Measurements from ENCODE around the gene USP22. TPM values are rescaled to one million over a fixed set of nuclear protein-coding genes. Genes with fewer than 3 reads are reported as not detected.

Gene USP22
- total RNA-seq, 2 donors from 2014 or later = 130 to 154 TPM

- DNase-seq (ENCODE audit: low spot score) = no peak
- H3K27me3 ChIP-seq (replicated peaks; ENCODE audit: insufficient read depth) = no peaks in the 10 kb centered on the region
- H3K4me1 ChIP-seq (ENCODE audit: control insufficient read depth in 1 of 2, low read depth in 2 of 2) = peaks cover 0 to 1% of the 10 kb centered on the region in 2 donors
- H3K4me3 ChIP-seq = no peak overlapping the region
- no peak overlapping the region for H3K27ac ChIP-seq
- ATAC-seq (ENCODE audit: insufficient number of reproducible peaks, low FRiP score, low read depth) = no peak
- H3K9me3 ChIP-seq = no peaks in the 10 kb centered on the region
- TF ChIP-seq CTCF (IDR thresholded peaks at IDR 0.05) = no peak
- no peaks in the 10 kb centered on the region for H3K36me3 ChIP-seq
Measured at GRCh38 chr17:20987511-20987910, 55.3 kb downstream of the USP22 start.

- H3K4me3 ChIP-seq = no peak overlapping the region
- ATAC-seq (ENCODE audit: insufficient number of reproducible peaks, low FRiP score, low read depth) = no peak
Measured at GRCh38 chr17:20986767-20987510, 55.9 kb downstream of the USP22 start.

GRCh38 chr17:20983359-20983637, 59.5 kb downstream of the USP22 start:
- Histone ChIP-seq H3K4me3 (no peak overlapping the region), H3K27me3 (replicated peaks; ENCODE audit: insufficient read depth) (no peaks in the 10 kb centered on the region), H3K4me1 (ENCODE audit: control insufficient read depth in 1 of 2, low read depth in 2 of 2) (no peaks in the 10 kb centered on the region), H3K36me3 (no peaks in the 10 kb centered on the region), H3K9me3 (no peaks in the 10 kb centered on the region), H3K27ac (no peak overlapping the region)
- no peak for DNase-seq (ENCODE audit: low spot score)
- TF ChIP-seq CTCF (IDR thresholded peaks at IDR 0.05) = no peak
- ATAC-seq (ENCODE audit: insufficient number of reproducible peaks, low FRiP score, low read depth) = no peak

More at GRCh38 chr17:20986767-20987510, 55.9 kb downstream of the USP22 start:
- no peaks in the 10 kb centered on the region for H3K36me3 ChIP-seq
- no peak for DNase-seq (ENCODE audit: low spot score)
- no peak for TF ChIP-seq CTCF (IDR thresholded peaks at IDR 0.05)
- H3K27me3 ChIP-seq (replicated peaks; ENCODE audit: insufficient read depth) = no peaks in the 10 kb centered on the region
- no peak overlapping the region for H3K27ac ChIP-seq
- no peaks in the 10 kb centered on the region for H3K9me3 ChIP-seq
- no peaks in the 10 kb centered on the region for H3K4me1 ChIP-seq (ENCODE audit: control insufficient read depth in 1 of 2, low read depth in 2 of 2)

GRCh38 chr17:20982589-20983358, 60.0 kb downstream of the USP22 start:
- H3K4me3 ChIP-seq = no peak overlapping the region
- ATAC-seq (ENCODE audit: insufficient number of reproducible peaks, low FRiP score, low read depth) (no peak), DNase-seq (ENCODE audit: low spot score) (no peak)
- H3K36me3 ChIP-seq = no peaks in the 10 kb centered on the region
- H3K27ac ChIP-seq = no peak overlapping the region
- no peaks in the 10 kb centered on the region for H3K27me3 ChIP-seq (replicated peaks; ENCODE audit: insufficient read depth)
- no peaks in the 10 kb centered on the region for H3K4me1 ChIP-seq (ENCODE audit: control insufficient read depth in 1 of 2, low read depth in 2 of 2)
- TF ChIP-seq CTCF (IDR thresholded peaks at IDR 0.05) = no peak
- H3K9me3 ChIP-seq = no peaks in the 10 kb centered on the region

- no peak for TF ChIP-seq CTCF (IDR thresholded peaks at IDR 0.05)
- ATAC-seq (ENCODE audit: insufficient number of reproducible peaks, low FRiP score, low read depth) (no peak), DNase-seq (ENCODE audit: low spot score) (no peak)
- no peak overlapping the region for H3K27ac ChIP-seq
- H3K9me3 ChIP-seq = no peaks in the 10 kb centered on the region
- H3K36me3 ChIP-seq = no peaks in the 10 kb centered on the region
- H3K27me3 ChIP-seq (replicated peaks; ENCODE audit: insufficient read depth) = no peaks in the 10 kb centered on the region
- H3K4me1 ChIP-seq (ENCODE audit: control insufficient read depth in 1 of 2, low read depth in 2 of 2) = no peaks in the 10 kb centered on the region
- H3K4me3 ChIP-seq = no peak overlapping the region
Measured at GRCh38 chr17:20981046-20981920, 61.5 kb downstream of the USP22 start.
